GM15510 (cell line): Measurements from ENCODE around the gene DNAJC28.

ENCODE experiments used
- POLR2A ChIP-seq: IDR thresholded peaks from 3 replicates; pipeline ENCODE4 v1.6.1; 2011; ENCODE audit warnings: borderline replicate concordance; ENCODE audit not compliant: insufficient read length; ENCODE audit errors: extremely low read depth

The DNAJC28 gene, protein sequence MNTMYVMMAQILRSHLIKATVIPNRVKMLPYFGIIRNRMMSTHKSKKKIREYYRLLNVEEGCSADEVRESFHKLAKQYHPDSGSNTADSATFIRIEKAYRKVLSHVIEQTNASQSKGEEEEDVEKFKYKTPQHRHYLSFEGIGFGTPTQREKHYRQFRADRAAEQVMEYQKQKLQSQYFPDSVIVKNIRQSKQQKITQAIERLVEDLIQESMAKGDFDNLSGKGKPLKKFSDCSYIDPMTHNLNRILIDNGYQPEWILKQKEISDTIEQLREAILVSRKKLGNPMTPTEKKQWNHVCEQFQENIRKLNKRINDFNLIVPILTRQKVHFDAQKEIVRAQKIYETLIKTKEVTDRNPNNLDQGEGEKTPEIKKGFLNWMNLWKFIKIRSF

GRCh38 chr21:33491373-33492102, at the start of gene DNAJC28:
DNAJC28 (minus strand) TSS chr21:33491716; CDS start chr21:33489393, 2,323 bp downstream.
- TF ChIP-seq POLR2A = peak; percentile 51

DNA sequence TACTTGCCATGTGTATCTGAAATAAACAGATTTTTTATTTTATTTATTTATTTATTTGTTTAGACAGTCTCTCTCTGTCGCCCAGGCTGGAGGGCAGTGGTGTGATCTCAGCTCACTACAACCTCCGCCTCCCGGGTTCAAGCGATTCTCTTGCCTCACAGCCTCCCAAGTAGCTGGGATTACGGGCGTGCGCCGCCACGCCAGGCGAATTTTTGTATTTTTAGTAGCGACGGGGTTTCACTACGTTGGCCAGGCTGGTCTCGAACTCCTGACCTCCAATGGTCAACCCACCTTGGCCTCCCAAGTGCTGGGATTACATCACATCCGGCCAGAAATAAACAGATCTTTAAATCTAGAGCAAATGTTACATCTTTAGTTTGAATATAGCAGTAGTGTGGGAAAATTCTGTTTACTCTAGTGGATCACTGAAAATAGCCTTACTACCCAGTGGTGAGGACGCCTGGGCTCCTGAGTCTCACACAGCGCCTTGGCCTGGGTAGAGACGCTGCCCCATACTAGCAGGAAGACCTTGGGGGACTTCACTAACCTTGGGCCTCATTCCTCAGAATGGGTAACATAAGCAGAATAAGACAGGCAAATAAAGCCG, 49.7 kb upstream of the DNAJC28 start:
- no peak for TF ChIP-seq POLR2A

DNA sequence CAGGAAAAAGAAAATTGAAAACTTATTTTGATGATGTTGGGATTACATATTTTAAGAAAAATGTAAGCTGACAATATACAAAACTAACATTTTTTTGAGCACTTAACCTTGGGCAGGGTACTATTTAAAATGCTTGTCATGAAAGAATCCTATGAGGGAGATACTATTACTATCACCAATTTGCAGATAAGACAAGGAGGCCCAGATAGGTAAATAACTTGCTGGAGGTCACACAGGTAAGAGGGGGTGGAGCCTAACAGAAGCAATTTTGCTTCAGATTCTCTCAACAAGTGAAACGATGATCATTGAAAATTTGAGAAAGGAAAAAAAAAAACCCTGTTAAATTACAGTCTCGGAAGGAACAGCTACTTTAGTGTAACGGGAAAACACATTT, 49.2 kb upstream of the DNAJC28 start:
- no peak for TF ChIP-seq POLR2A

- TF ChIP-seq POLR2A = no peak
These were observed 48.1 kb upstream of the DNAJC28 start for GRCh38 chr21:33539616-33540015.

DNA sequence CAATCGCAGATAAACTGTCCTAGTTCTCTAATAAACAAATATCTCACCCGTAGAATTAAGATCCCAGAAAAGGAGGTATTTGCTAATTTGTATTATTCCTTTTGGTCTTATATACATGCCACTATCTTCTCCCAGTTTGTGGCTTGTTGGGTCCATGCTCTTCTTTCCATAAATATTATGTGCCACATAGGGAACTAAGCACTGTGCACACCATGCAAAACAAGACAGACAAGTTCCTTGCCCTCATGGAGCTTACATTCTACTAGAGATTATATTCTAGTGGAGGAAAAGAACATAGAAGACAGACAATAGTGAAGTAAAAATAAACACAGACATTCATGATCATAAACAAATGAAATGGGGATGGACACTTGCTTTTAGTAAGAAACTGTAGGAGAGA, 45.7 kb upstream of the DNAJC28 start:
- TF ChIP-seq POLR2A = no peak

GRCh38 chr21:33531007-33531406, 39.5 kb upstream of the DNAJC28 start:
- TF ChIP-seq POLR2A = no peak

GRCh38 chr21:33522953-33523349, 31.4 kb upstream of the DNAJC28 start:
- no peak for TF ChIP-seq POLR2A

DNA sequence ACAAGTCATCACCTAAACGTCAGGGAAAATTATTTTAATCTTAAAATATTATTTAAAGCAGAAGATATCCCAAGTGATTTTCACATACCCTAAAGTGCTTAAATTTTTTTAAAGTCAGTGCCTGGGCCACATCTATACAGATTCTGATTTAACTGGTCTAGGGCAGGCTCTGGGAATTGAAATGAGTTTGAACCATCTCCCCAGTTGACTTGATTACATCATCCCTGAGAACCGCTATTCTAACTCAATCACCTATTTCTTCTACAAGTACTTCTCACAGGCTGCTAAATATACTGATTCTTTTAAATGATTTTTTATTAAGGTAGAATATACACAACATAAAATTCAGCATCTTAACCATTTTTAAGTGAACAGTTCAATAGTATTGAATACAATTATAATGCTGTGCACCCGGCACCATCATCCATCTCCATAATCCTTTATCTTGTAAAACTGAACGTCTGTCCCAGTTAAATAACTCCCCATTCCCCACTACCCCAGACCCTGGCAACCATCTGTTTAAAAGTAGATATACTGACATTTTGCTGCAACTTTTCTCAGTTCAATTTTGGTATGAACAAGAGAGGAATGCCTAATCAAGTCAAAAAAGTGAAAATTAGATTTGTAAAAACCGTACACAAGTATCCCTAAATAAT, 30.9 kb upstream of the DNAJC28 start:
- TF ChIP-seq POLR2A = no peak

DNA sequence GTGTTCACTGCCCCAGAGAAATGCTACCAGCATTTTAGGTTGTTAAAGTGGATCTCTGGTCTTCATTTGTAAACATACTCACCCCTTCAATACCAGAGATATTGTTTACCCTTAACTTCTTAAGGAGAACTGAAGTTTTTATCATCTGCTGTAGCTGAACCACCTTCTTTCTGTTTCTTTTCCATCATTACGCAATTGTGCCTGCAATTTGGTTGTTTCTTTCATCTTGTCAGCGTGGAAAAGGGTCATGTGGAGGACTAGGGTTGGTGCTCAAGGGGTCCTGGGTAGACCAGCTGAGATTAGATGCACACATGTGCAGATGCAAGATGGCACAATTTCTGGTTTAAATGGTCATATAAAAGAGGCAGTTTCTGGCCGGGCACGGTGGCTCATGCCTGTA, 27.4 kb upstream of the DNAJC28 start:
- no peak for TF ChIP-seq POLR2A

GRCh38 chr21:33514229-33514628, 22.7 kb upstream of the DNAJC28 start:
- no peak for TF ChIP-seq POLR2A

- no peak for TF ChIP-seq POLR2A
These were observed 21.0 kb upstream of the DNAJC28 start for GRCh38 chr21:33512481-33512880.

DNA sequence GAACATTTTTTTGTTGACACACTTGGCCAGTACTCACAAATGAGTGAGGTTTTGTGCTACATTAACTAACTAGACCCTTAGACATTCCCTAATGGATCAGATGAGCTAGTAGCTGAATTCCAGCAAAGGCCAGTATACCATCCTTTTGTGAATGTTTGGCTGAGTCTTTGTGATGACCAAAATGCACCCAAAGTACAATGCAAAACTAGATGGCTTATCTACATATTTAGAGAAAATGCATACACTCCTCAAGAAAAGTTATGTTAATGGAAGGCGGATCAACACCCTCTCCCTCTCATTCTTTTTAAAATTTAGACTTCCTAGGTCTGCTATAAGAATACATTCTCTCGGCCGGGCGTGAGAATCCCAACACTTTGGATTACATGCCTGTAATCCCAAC, 20.1 kb upstream of the DNAJC28 start:
- no peak for TF ChIP-seq POLR2A

DNA sequence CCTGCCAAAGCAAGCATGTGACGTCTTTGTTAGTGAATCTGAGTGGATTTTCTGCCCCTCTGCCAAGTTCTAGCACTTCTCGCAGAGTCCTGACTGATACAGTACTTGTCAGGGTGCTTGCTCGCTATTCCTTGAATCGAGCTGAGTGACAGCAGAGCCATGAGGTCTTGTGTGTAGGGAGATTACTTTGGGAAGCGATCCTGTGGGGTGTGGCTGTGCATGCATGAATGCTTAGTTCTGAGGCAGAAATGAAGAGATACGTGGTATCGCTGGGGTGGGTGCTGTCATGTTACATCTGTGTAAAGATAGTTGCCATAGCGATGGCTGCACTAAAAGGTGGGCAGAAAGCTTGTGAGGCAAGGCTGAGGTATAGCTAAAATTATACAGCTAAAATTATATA, 19.3 kb upstream of the DNAJC28 start:
- TF ChIP-seq POLR2A = no peak

DNA sequence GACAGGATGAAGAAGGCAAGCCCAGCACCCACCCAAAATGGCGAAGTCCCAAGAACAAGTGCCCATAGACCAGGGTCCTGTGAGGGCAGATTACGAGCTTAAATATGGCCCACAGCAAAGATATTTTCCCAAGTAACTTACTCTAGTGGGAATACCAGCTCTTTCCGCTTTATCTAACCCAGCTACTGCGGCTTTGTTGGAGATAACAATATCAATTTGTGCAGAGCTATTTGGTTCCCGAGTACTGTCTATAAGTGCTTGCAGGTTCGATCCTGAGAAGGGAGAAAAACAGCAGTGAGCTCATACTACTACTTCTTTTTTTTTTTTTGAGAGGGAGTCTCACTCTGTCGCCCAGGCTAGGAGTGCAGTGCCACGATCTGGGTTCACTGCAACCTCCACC, 14.3 kb upstream of the DNAJC28 start:
- no peak for TF ChIP-seq POLR2A

DNA sequence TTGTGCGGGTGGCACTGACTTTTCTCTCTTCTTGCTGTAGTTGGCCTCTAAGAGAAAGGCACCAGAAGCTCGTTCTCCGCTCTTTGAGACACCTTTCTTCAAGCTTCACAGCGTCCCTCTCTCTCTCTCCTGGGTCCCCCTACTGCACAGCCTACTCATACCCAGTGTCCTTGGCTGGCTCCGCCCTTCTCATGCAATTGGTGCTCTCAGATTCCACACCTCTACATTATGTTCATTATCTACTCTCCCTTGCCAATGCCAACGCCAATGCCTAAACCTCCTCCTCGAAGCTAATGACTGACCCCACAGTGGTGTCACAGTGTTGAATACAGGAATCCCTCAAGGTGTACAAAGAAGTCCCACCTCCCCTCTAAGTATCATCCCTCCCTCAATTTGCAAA, 4.8 kb upstream of the DNAJC28 start:
- TF ChIP-seq POLR2A = no peak

GRCh38 chr21:33495743-33496142, 4.2 kb upstream of the DNAJC28 start:
- TF ChIP-seq POLR2A = no peak

DNA sequence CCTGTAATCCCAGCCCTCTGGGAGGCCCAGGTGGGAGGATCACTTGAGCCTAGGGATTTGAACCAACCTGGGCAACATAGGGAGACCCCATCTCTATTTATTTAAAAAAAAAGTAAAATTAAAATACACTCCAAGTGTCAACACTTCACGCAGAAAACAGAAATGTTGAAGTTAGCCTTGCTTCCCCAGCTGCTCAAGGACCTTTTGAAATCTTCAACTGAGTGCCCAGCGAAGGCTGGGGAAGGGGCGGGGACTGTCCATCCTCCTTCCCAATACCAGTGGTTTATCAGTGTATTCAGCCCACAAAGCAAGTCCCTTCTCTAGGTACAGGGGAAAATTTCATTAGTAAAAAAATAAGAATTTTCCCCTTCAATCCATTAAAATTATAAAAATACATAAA, 2.2 kb upstream of the DNAJC28 start:
- no peak for TF ChIP-seq POLR2A
